Activated CD8-positive, alpha-beta memory T cell treated with anti-CD3 and anti-CD28 coated beads for 36 hours (primary cell): Measurements from ENCODE around the gene IL1RL2. TPM values are rescaled to one million over a fixed set of nuclear protein-coding genes. Genes with fewer than 3 reads are reported as not detected.

Source experiments
- CTCF ChIA-PET: fragments of 350-600 bp; sonication (Branson Sonifier 250); formaldehyde crosslinking; loops from one replicate; lab custom pipeline; 2021; ENCODE audit warnings: antibody characterized with exemption; lab: Charles Lee
- POLR2A ChIA-PET: fragments of 350-600 bp; sonication (Branson Sonifier 250); formaldehyde crosslinking; loops from one replicate; lab custom pipeline; 2021; ENCODE audit warnings: antibody characterized with exemption; lab: Charles Lee
- total RNA-seq, 2 experiments: library from RNA; stranded (reverse); gene quantifications; one replicate each; pipeline ENCODE4 v1.2.3, GENCODE V29; 2021

The IL1RL2 gene
- total RNA-seq: under 1 TPM; 0.06 to 0.27 TPM

GRCh38 chr2:102186791-102187495, at the start of gene IL1RL2:
Gene IL1RL2 (plus strand): TSS chr2:102187023. CDS start chr2:102187868, 845 bp downstream.
- POLR2A ChIA-PET: no interaction called here
- CTCF ChIA-PET: interaction anchor here (1.0 to 2.3 kb wide), 3 partner anchors 54 to 180 kb away, joined by 3 to 5 read pairs (median 4); no protein-coding TSS in a partner anchor

- POLR2A ChIA-PET: interaction anchor here (1.1 to 2.4 kb wide), 4 partner anchors 9 to 138 kb away, joined by 3 to 7 read pairs (median 4); no protein-coding TSS in a partner anchor
- CTCF ChIA-PET: interaction anchor here (1.2 to 2.7 kb wide), 3 partner anchors 11 to 117 kb away, joined by 3 to 10 read pairs (median 5); no protein-coding TSS in a partner anchor
These were observed 49.7 kb upstream of the IL1RL2 start for GRCh38 chr2:102137138-102137537.

GRCh38 chr2:102138331-102138730, 48.5 kb upstream of the IL1RL2 start:
- ChIA-PET CTCF (interaction anchor here (0.9 to 1.5 kb wide), 2 partner anchors 118 to 137 kb away, joined by 3 read pairs; no protein-coding TSS in a partner anchor), POLR2A (interaction anchor here (1.1 to 2.4 kb wide), 2 partner anchors 10 to 76 kb away, joined by 5 to 7 read pairs; no protein-coding TSS in a partner anchor)

- ChIA-PET POLR2A (no interaction called here), CTCF (interaction anchor here (0.8 to 1.0 kb wide), 2 partner anchors 100 to 394 kb away, joined by 3 read pairs; no protein-coding TSS in a partner anchor)
These were observed 47.0 kb upstream of the IL1RL2 start for GRCh38 chr2:102139851-102140250.

GRCh38 chr2:102140377-102140776, 46.4 kb upstream of the IL1RL2 start:
- ChIA-PET CTCF (interaction anchor here (0.8 to 1.0 kb wide), 2 partner anchors 100 to 394 kb away, joined by 3 read pairs; no protein-coding TSS in a partner anchor), POLR2A (no interaction called here)

- ChIA-PET CTCF (interaction anchor here (1.2 kb wide), 1 partner anchor 97 kb away, joined by 3 read pairs; no protein-coding TSS in a partner anchor), POLR2A (no interaction called here)
These were observed 45.5 kb upstream of the IL1RL2 start for GRCh38 chr2:102141011-102141943.

GRCh38 chr2:102141970-102142828, 44.6 kb upstream of the IL1RL2 start, which contains the start of gene IL1R1:
Gene IL1R1 (plus strand): TSS chr2:102142746. CDS start chr2:102157725, 14,979 bp downstream.
- CTCF ChIA-PET: interaction anchor here (1.2 kb wide), 1 partner anchor 96 kb away, joined by 3 read pairs; no protein-coding TSS in a partner anchor
- POLR2A ChIA-PET: no interaction called here

- POLR2A ChIA-PET: no interaction called here
These were observed 43.9 kb upstream of the IL1RL2 start for GRCh38 chr2:102142829-102143449.

GRCh38 chr2:102143450-102143985, 43.3 kb upstream of the IL1RL2 start:
- ChIA-PET CTCF (interaction anchor here (0.8 to 1.7 kb wide), 3 partner anchors 18 to 123 kb away, joined by 3 to 5 read pairs (median 3); no protein-coding TSS in a partner anchor), POLR2A (no interaction called here)

More at GRCh38 chr2:102142829-102143449, 43.9 kb upstream of the IL1RL2 start:
- CTCF ChIA-PET: interaction anchor here (0.8 to 1.7 kb wide), 4 partner anchors 19 to 123 kb away, joined by 3 to 5 read pairs (median 3); no protein-coding TSS in a partner anchor

GRCh38 chr2:102144128-102144527, 42.7 kb upstream of the IL1RL2 start:
- CTCF ChIA-PET: interaction anchor here (0.8 to 1.7 kb wide), 3 partner anchors 18 to 124 kb away, joined by 3 to 5 read pairs (median 3); no protein-coding TSS in a partner anchor
- POLR2A ChIA-PET: no interaction called here

GRCh38 chr2:102145107-102145506, 41.7 kb upstream of the IL1RL2 start:
- ChIA-PET POLR2A (no interaction called here), CTCF (no interaction called here)

GRCh38 chr2:102145934-102146333, 40.9 kb upstream of the IL1RL2 start:
- CTCF ChIA-PET: no interaction called here

GRCh38 chr2:102147935-102148334, 38.9 kb upstream of the IL1RL2 start:
- ChIA-PET POLR2A (interaction anchor here (0.6 kb wide), 1 partner anchor 91 kb away, joined by 4 read pairs; no protein-coding TSS in a partner anchor), CTCF (interaction anchor here (0.6 to 1.4 kb wide), 2 partner anchors 11 to 15 kb away, joined by 3 to 5 read pairs; no protein-coding TSS in a partner anchor)

More at GRCh38 chr2:102145934-102146333, 40.9 kb upstream of the IL1RL2 start:
- POLR2A ChIA-PET: no interaction called here

- POLR2A ChIA-PET: interaction anchor here (0.9 kb wide), 1 partner anchor 45 kb away, joined by 4 read pairs; no protein-coding TSS in a partner anchor
These were observed 37.6 kb upstream of the IL1RL2 start for GRCh38 chr2:102149243-102149642.

GRCh38 chr2:102149644-102150455, 37.0 kb upstream of the IL1RL2 start:
- POLR2A ChIA-PET: no interaction called here
- CTCF ChIA-PET: no interaction called here

More at GRCh38 chr2:102149243-102149642, 37.6 kb upstream of the IL1RL2 start:
- CTCF ChIA-PET: no interaction called here

- CTCF ChIA-PET: interaction anchor here (1.3 kb wide), 1 partner anchor 11 kb away, joined by 3 read pairs; no protein-coding TSS in a partner anchor
- POLR2A ChIA-PET: no interaction called here
These were observed 32.5 kb upstream of the IL1RL2 start for GRCh38 chr2:102154364-102154763.
